GM23338 (cell line): Measurements from ENCODE around the gene GPR142. TPM values are rescaled to one million over a fixed set of nuclear protein-coding genes. Genes with fewer than 3 reads are reported as not detected.

Experiments
- ATAC-seq: fragments of 200-7000 bp; cut with Tn5 transposase; 3 replicates; pipeline ENCODE4 v1.9.1; 2020
- DNase-seq: peaks from one replicate; pipeline ENCODE4 v3.0.0-alpha.2; 2015; ENCODE audit warnings: low spot score
- H2AFZ ChIP-seq: fragments of 200-600 bp; sonication (generic); 2 replicates; pipeline ENCODE4 v1.8.0; 2016; ENCODE audit warnings: antibody characterized with exemption, mild to moderate bottlenecking, moderate library complexity
- H3F3A ChIP-seq: fragments of 200-600 bp; sonication (generic); replicated peaks from 2 replicates; pipeline ENCODE4 v1.8.0; 2017; ENCODE audit warnings: antibody characterized with exemption, mixed run types, low read depth
- H3K27ac ChIP-seq: fragments of 200-600 bp; sonication (generic); 2 replicates; pipeline ENCODE4 v1.6.1; 2016; ENCODE audit warnings: low read depth
- H3K27me3 ChIP-seq: fragments of 200-600 bp; sonication (generic); 2 replicates; pipeline ENCODE4 v1.8.0; 2016; ENCODE audit warnings: mild to moderate bottlenecking, mixed run types, moderate library complexity; ENCODE audit not compliant: insufficient read depth
- H3K36me3 ChIP-seq: fragments of 200-600 bp; sonication (generic); 2 replicates; pipeline ENCODE4 v1.8.0; 2016; ENCODE audit warnings: mild to moderate bottlenecking; ENCODE audit not compliant: insufficient read depth
- H3K4me1 ChIP-seq: fragments of 200-600 bp; sonication (generic); 2 replicates; pipeline ENCODE4 v1.8.0; 2016; ENCODE audit warnings: mild to moderate bottlenecking, moderate library complexity; ENCODE audit not compliant: insufficient read depth
- H3K4me2 ChIP-seq: fragments of 200-600 bp; sonication (generic); 2 replicates; pipeline ENCODE4 v1.7.1; 2017; ENCODE audit warnings: mixed run types
- H3K4me3 ChIP-seq: fragments of 200-600 bp; sonication (generic); 2 replicates; pipeline ENCODE4 v1.6.1; 2016; ENCODE audit warnings: mixed run types
- H3K79me2 ChIP-seq: fragments of 200-600 bp; sonication (generic); replicated peaks from 2 replicates; pipeline ENCODE4 v1.8.0; 2017; ENCODE audit warnings: mild to moderate bottlenecking; ENCODE audit not compliant: insufficient read depth
- H3K9me2 ChIP-seq: fragments of 200-600 bp; sonication (generic); 2 replicates; pipeline ENCODE4 v1.8.0; 2017; ENCODE audit not compliant: insufficient read depth
- H4K20me1 ChIP-seq: fragments of 200-600 bp; sonication (generic); replicated peaks from 2 replicates; pipeline ENCODE4 v1.8.0; 2017; ENCODE audit warnings: mild to moderate bottlenecking; ENCODE audit not compliant: insufficient read depth
- H3K27ac Mint-ChIP-seq: 2 replicates; pipeline ENCODE4 v1.8.0; 2020; ENCODE audit warnings: inconsistent platforms, mild to moderate bottlenecking, moderate library complexity, mixed read lengths
- H3K27me3 Mint-ChIP-seq: 3 replicates; pipeline ENCODE4 v1.8.0; 2022; ENCODE audit warnings: low read depth, mild to moderate bottlenecking, moderate library complexity, mixed read lengths, inconsistent platforms; ENCODE audit not compliant: insufficient read depth, poor library complexity
- H3K36me3 Mint-ChIP-seq: 3 replicates; pipeline ENCODE4 v1.8.0; 2021; ENCODE audit warnings: low read depth, mild to moderate bottlenecking, inconsistent platforms, moderate library complexity, mixed read lengths
- H3K4me1 Mint-ChIP-seq: 3 replicates; pipeline ENCODE4 v1.8.0; 2020; ENCODE audit warnings: mild to moderate bottlenecking, inconsistent platforms, mixed read lengths
- H3K4me3 Mint-ChIP-seq: 3 replicates; pipeline ENCODE4 v1.8.0; 2021; ENCODE audit warnings: moderate library complexity, mild to moderate bottlenecking, inconsistent platforms, mixed read lengths
- H3K9me3 Mint-ChIP-seq: 3 replicates; pipeline ENCODE4 v1.8.0; 2020; ENCODE audit warnings: moderate library complexity, mild to moderate bottlenecking, inconsistent platforms, mixed read lengths
- CREB1 ChIP-seq: fragments of 250-450 bp; sonication (Bioruptor Pico); IDR thresholded peaks from 2 replicates; pipeline ENCODE4 v1.5.0; 2020; ENCODE audit warnings: low read depth, mild to moderate bottlenecking, moderate library complexity
- EZH2 ChIP-seq: fragments of 200-600 bp; sonication (generic); IDR thresholded peaks from one replicate; pipeline ENCODE4 v1.8.0; 2017; ENCODE audit warnings: antibody characterized with exemption, mild to moderate bottlenecking, low read depth; ENCODE audit not compliant: unreplicated experiment
- EZH2phosphoT487 ChIP-seq: fragments of 200-600 bp; sonication (generic); IDR thresholded peaks from one replicate; pipeline ENCODE4 v1.8.1; 2018; ENCODE audit warnings: antibody characterized with exemption; ENCODE audit not compliant: unreplicated experiment
- JUNB ChIP-seq: IDR thresholded peaks from one replicate; pipeline ENCODE4 v1.6.1; 2016; ENCODE audit warnings: antibody characterized with exemption; ENCODE audit not compliant: unreplicated experiment
- NANOG ChIP-seq: IDR thresholded peaks from 2 replicates; pipeline ENCODE4 v1.6.1; 2016; ENCODE audit warnings: antibody characterized with exemption, borderline replicate concordance
- POLR2AphosphoS5 ChIP-seq: IDR thresholded peaks from 2 replicates; pipeline ENCODE4 v1.6.1; 2016; ENCODE audit warnings: antibody characterized with exemption, low read depth
- STAT1 ChIP-seq: IDR thresholded peaks from one replicate; pipeline ENCODE4 v1.6.1; 2016; ENCODE audit warnings: antibody characterized with exemption; ENCODE audit not compliant: unreplicated experiment
- ZNF114 ChIP-seq: fragments of 250-450 bp; sonication (Bioruptor Pico); IDR thresholded peaks from 2 replicates; pipeline ENCODE4 v1.5.0; 2020; ENCODE audit warnings: mild to moderate bottlenecking, moderate library complexity
- ZNF331 ChIP-seq: fragments of 250-450 bp; sonication (Bioruptor Pico); IDR thresholded peaks from 2 replicates; pipeline ENCODE4 v1.5.0; 2020; ENCODE audit warnings: low read depth, mild to moderate bottlenecking, moderate library complexity
- polyA plus RNA-seq: library from polyadenylated mRNA; unstranded; fragments of >200 nt; fragmentation: Nextera tagmentation; extraction: Ambion mirVana; gene quantifications from 2 replicates; pipeline ENCODE4 v1.2.1, GENCODE V29; 2016
- total RNA-seq: library from RNA; depleted of rRNA; stranded (reverse); fragments of >200 nt; shearing (Covaris generic); gene quantifications from 2 replicates; pipeline ENCODE4 v1.2.3, GENCODE V29; 2014
- TF ChIP-seq, protein P1 (sequence below), 2 experiments: fragments of 200-600 bp in 1 of 2; sonication (generic) in 1 of 2; conservative IDR thresholded peaks; 2 replicates each; pipeline versions ENCODE4 v1.5.1 to v1.6.1; 2016 to 2017; ENCODE audit warnings: antibody characterized with exemption in 2 of 2, low read depth in 2 of 2, mild to moderate bottlenecking in 2 of 2, moderate library complexity in 1 of 2
- TF ChIP-seq, protein P2 (sequence below): fragments of 250-450 bp; sonication (Bioruptor Pico); IDR thresholded peaks from 2 replicates; pipeline ENCODE4 v1.5.0; 2020; ENCODE audit warnings: mild to moderate bottlenecking, moderate library complexity
- TF ChIP-seq, protein P3 (sequence below): IDR thresholded peaks from 2 replicates; pipeline ENCODE4 v1.6.1; 2016; ENCODE audit warnings: antibody characterized with exemption
- TF ChIP-seq, protein P4 (sequence below): IDR thresholded peaks from one replicate; pipeline ENCODE4 v1.6.1; 2018; ENCODE audit warnings: antibody characterized with exemption; ENCODE audit not compliant: unreplicated experiment

Gene GPR142
- total and polyA plus RNA-seq, 2 experiments from 2014 or later: not detected

DNA sequence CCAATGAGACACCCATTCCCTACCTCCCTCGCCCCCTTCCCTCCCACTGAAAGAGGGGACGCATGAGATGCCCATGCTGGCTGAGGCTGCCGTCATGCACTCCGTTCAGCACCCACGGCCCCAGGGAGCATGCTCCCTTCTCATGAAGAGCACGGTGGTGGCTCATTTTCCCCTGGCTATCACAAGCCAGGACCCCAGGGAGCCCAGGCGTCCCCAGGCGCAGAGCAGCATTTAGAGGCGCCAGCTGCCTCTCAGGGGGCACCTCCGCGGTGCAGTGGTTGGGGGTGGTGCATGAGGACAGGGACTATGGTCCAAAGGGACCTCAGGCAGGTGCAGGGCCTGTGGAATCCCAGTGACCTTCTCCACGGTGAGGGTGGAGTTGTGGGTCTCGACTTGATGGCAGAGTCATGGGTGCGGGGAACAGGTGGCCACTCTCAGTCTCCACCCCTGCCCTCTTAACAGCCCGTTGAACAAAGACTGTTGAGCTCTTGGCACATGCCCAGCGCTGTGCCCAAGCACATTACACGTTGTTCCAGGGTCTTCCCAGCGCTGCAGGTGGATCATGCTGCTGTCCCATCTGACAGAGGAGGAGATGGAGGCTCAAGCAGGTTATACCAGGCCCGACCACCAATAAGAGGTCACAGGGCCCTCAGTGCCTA lies 27.6 kb upstream of the GPR142 start:
- no peak overlapping the region for H3K4me3 Mint-ChIP-seq
- Histone ChIP-seq H3K79me2 (no peaks in the 10 kb centered on the region), H3K4me2 (no peak overlapping the region), H2AFZ (no peak overlapping the region), H3K36me3 (no peaks in the 10 kb centered on the region), H3F3A (no peaks in the 10 kb centered on the region), H3K9me2 (no peaks in the 10 kb centered on the region), H3K4me3 (no peak overlapping the region), H4K20me1 (no peaks in the 10 kb centered on the region), H3K4me1 (no peaks in the 10 kb centered on the region), H3K27ac (no peak overlapping the region), H3K27me3 (no peaks in the 10 kb centered on the region)
- peaks cover 17% of the 10 kb centered on the region for H3K4me1 Mint-ChIP-seq
- H3K27ac Mint-ChIP-seq: no peak overlapping the region
- DNase-seq (no peak), ATAC-seq (no peak)
- peaks cover 4% of the 10 kb centered on the region for H3K27me3 Mint-ChIP-seq
- no peaks in the 10 kb centered on the region for H3K36me3 Mint-ChIP-seq
- TF ChIP-seq, protein P1, sequence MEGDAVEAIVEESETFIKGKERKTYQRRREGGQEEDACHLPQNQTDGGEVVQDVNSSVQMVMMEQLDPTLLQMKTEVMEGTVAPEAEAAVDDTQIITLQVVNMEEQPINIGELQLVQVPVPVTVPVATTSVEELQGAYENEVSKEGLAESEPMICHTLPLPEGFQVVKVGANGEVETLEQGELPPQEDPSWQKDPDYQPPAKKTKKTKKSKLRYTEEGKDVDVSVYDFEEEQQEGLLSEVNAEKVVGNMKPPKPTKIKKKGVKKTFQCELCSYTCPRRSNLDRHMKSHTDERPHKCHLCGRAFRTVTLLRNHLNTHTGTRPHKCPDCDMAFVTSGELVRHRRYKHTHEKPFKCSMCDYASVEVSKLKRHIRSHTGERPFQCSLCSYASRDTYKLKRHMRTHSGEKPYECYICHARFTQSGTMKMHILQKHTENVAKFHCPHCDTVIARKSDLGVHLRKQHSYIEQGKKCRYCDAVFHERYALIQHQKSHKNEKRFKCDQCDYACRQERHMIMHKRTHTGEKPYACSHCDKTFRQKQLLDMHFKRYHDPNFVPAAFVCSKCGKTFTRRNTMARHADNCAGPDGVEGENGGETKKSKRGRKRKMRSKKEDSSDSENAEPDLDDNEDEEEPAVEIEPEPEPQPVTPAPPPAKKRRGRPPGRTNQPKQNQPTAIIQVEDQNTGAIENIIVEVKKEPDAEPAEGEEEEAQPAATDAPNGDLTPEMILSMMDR (conservative IDR thresholded peaks at IDR 0.05; ENCODE audit: low read depth in 2 of 2): no peak
- TF ChIP-seq EZH2 (no peak), POLR2AphosphoS5 (no peak), EZH2phosphoT487 (no peak), NANOG (no peak), STAT1 (no peak), JUNB (no peak), ZNF114 (CRISPR knock-in tag) (no peak), ZNF331 (CRISPR knock-in tag) (no peak), CREB1 (CRISPR knock-in tag) (no peak)
- TF ChIP-seq, protein P2, sequence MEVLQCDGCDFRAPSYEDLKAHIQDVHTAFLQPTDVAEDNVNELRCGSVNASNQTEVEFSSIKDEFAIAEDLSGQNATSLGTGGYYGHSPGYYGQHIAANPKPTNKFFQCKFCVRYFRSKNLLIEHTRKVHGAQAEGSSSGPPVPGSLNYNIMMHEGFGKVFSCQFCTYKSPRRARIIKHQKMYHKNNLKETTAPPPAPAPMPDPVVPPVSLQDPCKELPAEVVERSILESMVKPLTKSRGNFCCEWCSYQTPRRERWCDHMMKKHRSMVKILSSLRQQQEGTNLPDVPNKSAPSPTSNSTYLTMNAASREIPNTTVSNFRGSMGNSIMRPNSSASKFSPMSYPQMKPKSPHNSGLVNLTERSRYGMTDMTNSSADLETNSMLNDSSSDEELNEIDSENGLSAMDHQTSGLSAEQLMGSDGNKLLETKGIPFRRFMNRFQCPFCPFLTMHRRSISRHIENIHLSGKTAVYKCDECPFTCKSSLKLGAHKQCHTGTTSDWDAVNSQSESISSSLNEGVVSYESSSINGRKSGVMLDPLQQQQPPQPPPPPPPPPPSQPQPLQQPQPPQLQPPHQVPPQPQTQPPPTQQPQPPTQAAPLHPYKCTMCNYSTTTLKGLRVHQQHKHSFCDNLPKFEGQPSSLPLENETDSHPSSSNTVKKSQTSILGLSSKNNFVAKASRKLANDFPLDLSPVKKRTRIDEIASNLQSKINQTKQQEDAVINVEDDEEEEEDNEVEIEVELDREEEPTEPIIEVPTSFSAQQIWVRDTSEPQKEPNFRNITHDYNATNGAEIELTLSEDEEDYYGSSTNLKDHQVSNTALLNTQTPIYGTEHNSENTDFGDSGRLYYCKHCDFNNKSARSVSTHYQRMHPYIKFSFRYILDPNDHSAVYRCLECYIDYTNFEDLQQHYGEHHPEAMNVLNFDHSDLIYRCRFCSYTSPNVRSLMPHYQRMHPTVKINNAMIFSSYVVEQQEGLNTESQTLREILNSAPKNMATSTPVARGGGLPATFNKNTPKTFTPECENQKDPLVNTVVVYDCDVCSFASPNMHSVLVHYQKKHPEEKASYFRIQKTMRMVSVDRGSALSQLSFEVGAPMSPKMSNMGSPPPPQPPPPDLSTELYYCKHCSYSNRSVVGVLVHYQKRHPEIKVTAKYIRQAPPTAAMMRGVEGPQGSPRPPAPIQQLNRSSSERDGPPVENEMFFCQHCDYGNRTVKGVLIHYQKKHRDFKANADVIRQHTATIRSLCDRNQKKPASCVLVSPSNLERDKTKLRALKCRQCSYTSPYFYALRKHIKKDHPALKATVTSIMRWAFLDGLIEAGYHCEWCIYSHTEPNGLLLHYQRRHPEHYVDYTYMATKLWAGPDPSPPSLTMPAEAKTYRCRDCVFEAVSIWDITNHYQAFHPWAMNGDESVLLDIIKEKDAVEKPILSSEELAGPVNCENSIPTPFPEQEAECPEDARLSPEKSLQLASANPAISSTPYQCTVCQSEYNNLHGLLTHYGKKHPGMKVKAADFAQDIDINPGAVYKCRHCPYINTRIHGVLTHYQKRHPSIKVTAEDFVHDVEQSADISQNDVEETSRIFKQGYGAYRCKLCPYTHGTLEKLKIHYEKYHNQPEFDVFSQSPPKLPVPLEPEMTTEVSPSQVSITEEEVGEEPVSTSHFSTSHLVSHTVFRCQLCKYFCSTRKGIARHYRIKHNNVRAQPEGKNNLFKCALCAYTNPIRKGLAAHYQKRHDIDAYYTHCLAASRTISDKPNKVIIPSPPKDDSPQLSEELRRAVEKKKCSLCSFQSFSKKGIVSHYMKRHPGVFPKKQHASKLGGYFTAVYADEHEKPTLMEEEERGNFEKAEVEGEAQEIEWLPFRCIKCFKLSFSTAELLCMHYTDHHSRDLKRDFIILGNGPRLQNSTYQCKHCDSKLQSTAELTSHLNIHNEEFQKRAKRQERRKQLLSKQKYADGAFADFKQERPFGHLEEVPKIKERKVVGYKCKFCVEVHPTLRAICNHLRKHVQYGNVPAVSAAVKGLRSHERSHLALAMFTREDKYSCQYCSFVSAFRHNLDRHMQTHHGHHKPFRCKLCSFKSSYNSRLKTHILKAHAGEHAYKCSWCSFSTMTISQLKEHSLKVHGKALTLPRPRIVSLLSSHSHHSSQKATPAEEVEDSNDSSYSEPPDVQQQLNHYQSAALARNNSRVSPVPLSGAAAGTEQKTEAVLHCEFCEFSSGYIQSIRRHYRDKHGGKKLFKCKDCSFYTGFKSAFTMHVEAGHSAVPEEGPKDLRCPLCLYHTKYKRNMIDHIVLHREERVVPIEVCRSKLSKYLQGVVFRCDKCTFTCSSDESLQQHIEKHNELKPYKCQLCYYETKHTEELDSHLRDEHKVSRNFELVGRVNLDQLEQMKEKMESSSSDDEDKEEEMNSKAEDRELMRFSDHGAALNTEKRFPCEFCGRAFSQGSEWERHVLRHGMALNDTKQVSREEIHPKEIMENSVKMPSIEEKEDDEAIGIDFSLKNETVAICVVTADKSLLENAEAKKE (CRISPR knock-in tag): no peak
- TF ChIP-seq, protein P3, sequence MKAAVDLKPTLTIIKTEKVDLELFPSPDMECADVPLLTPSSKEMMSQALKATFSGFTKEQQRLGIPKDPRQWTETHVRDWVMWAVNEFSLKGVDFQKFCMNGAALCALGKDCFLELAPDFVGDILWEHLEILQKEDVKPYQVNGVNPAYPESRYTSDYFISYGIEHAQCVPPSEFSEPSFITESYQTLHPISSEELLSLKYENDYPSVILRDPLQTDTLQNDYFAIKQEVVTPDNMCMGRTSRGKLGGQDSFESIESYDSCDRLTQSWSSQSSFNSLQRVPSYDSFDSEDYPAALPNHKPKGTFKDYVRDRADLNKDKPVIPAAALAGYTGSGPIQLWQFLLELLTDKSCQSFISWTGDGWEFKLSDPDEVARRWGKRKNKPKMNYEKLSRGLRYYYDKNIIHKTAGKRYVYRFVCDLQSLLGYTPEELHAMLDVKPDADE: no peak
- TF ChIP-seq, protein P4, sequence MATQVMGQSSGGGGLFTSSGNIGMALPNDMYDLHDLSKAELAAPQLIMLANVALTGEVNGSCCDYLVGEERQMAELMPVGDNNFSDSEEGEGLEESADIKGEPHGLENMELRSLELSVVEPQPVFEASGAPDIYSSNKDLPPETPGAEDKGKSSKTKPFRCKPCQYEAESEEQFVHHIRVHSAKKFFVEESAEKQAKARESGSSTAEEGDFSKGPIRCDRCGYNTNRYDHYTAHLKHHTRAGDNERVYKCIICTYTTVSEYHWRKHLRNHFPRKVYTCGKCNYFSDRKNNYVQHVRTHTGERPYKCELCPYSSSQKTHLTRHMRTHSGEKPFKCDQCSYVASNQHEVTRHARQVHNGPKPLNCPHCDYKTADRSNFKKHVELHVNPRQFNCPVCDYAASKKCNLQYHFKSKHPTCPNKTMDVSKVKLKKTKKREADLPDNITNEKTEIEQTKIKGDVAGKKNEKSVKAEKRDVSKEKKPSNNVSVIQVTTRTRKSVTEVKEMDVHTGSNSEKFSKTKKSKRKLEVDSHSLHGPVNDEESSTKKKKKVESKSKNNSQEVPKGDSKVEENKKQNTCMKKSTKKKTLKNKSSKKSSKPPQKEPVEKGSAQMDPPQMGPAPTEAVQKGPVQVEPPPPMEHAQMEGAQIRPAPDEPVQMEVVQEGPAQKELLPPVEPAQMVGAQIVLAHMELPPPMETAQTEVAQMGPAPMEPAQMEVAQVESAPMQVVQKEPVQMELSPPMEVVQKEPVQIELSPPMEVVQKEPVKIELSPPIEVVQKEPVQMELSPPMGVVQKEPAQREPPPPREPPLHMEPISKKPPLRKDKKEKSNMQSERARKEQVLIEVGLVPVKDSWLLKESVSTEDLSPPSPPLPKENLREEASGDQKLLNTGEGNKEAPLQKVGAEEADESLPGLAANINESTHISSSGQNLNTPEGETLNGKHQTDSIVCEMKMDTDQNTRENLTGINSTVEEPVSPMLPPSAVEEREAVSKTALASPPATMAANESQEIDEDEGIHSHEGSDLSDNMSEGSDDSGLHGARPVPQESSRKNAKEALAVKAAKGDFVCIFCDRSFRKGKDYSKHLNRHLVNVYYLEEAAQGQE: no peak
- H3K9me3 Mint-ChIP-seq: no peaks in the 10 kb centered on the region; the same call in 2 of the 3 replicates
